ENCODE data around the gene HIPK2.

DNA sequence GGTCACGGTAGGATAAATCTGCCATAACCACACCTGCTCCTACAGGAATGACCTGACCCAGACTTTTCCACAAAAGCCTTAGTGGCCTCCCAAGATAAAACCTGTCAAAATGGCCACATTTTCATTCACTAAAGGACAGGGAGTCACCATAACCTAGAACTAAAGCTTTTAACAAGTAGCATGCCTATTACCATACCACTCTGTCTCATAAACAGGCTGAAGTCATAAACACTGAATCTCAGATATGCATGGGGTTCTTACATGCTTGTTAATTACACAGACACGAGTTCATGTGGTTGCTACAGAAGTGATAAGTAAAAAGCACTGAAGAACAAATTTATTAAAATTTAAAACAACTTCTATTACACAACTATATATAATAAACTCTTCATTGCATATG is 56.0 kb downstream of the HIPK2 start:
- TF ChIP-seq, protein P1, sequence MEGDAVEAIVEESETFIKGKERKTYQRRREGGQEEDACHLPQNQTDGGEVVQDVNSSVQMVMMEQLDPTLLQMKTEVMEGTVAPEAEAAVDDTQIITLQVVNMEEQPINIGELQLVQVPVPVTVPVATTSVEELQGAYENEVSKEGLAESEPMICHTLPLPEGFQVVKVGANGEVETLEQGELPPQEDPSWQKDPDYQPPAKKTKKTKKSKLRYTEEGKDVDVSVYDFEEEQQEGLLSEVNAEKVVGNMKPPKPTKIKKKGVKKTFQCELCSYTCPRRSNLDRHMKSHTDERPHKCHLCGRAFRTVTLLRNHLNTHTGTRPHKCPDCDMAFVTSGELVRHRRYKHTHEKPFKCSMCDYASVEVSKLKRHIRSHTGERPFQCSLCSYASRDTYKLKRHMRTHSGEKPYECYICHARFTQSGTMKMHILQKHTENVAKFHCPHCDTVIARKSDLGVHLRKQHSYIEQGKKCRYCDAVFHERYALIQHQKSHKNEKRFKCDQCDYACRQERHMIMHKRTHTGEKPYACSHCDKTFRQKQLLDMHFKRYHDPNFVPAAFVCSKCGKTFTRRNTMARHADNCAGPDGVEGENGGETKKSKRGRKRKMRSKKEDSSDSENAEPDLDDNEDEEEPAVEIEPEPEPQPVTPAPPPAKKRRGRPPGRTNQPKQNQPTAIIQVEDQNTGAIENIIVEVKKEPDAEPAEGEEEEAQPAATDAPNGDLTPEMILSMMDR (IDR thresholded peaks at IDR 0.05), result no peak
- TF ChIP-seq POLR2AphosphoS2 (conservative IDR thresholded peaks at IDR 0.05; ENCODE audit: low read length) (no peak), RAD21 (conservative IDR thresholded peaks at IDR 0.05 in 1 of 2, IDR thresholded peaks at IDR 0.05 in 1 of 2) (no peak), JUN (IDR thresholded peaks at IDR 0.05) (no peak), KDM1A (IDR thresholded peaks at IDR 0.05; ENCODE audit: low read depth) (no peak), CHD2 (IDR thresholded peaks at IDR 0.05; ENCODE audit: low read length, partially characterized antibody) (no peak), RFX5 (IDR thresholded peaks at IDR 0.05) (no peak), EP300 (IDR thresholded peaks at IDR 0.05) (no peak), CBX2 (IDR thresholded peaks at IDR 0.05; ENCODE audit: borderline replicate concordance, low read depth) (no peak)
- TF ChIP-seq, protein P2, sequence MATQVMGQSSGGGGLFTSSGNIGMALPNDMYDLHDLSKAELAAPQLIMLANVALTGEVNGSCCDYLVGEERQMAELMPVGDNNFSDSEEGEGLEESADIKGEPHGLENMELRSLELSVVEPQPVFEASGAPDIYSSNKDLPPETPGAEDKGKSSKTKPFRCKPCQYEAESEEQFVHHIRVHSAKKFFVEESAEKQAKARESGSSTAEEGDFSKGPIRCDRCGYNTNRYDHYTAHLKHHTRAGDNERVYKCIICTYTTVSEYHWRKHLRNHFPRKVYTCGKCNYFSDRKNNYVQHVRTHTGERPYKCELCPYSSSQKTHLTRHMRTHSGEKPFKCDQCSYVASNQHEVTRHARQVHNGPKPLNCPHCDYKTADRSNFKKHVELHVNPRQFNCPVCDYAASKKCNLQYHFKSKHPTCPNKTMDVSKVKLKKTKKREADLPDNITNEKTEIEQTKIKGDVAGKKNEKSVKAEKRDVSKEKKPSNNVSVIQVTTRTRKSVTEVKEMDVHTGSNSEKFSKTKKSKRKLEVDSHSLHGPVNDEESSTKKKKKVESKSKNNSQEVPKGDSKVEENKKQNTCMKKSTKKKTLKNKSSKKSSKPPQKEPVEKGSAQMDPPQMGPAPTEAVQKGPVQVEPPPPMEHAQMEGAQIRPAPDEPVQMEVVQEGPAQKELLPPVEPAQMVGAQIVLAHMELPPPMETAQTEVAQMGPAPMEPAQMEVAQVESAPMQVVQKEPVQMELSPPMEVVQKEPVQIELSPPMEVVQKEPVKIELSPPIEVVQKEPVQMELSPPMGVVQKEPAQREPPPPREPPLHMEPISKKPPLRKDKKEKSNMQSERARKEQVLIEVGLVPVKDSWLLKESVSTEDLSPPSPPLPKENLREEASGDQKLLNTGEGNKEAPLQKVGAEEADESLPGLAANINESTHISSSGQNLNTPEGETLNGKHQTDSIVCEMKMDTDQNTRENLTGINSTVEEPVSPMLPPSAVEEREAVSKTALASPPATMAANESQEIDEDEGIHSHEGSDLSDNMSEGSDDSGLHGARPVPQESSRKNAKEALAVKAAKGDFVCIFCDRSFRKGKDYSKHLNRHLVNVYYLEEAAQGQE (IDR thresholded peaks at IDR 0.05), result no peak
- TF ChIP-seq, protein P3, sequence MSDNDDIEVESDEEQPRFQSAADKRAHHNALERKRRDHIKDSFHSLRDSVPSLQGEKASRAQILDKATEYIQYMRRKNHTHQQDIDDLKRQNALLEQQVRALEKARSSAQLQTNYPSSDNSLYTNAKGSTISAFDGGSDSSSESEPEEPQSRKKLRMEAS (IDR thresholded peaks at IDR 0.05), result no peak

All from A549 (cell line).